ENCODE measurements around the gene USP5.
"Not testable (repeated sequence)": the region's sequence is repeated elsewhere in the genome, so short reads cannot be mapped to it uniquely, and the experiment has no call there.

The USP5 gene

GRCh38 chr12:6867413-6868210, 15.7 kb downstream of the USP5 start, which contains the start of gene TPI1:
TPI1 (plus strand) TSS chr12:6867531; CDS start chr12:6867567, 36 bp downstream.
- peak; percentile 81 for DNase-seq

- DNase-seq: peak; percentile 21
These were observed 16.5 kb downstream of the USP5 start for GRCh38 chr12:6868211-6869048.

- DNase-seq: peak; percentile 61
These were observed 17.4 kb downstream of the USP5 start for GRCh38 chr12:6869049-6870021.

GRCh38 chr12:6870304-6870703, 18.4 kb downstream of the USP5 start:
- DNase-seq: not testable (repeated sequence)

- peak; percentile 28 for DNase-seq
These were observed 19.4 kb downstream of the USP5 start for GRCh38 chr12:6871052-6871957.

GRCh38 chr12:6872073-6873048, 20.4 kb downstream of the USP5 start:
- peak; percentile 58 for DNase-seq

- DNase-seq: peak; percentile 91
These were observed 21.4 kb downstream of the USP5 start, which contains the start of gene SPSB2 for GRCh38 chr12:6873094-6874014. SPSB2 (minus strand) TSS chr12:6873303; CDS start chr12:6872901, 402 bp downstream.

- not testable (repeated sequence) for DNase-seq
These were observed 22.0 kb downstream of the USP5 start for GRCh38 chr12:6874015-6874368.

- DNase-seq: not testable (repeated sequence)
These were observed 27.9 kb downstream of the USP5 start for GRCh38 chr12:6879824-6880223.

- DNase-seq: no peak
These were observed 31.3 kb downstream of the USP5 start for GRCh38 chr12:6883252-6883651.

GRCh38 chr12:6883683-6884082, 31.7 kb downstream of the USP5 start:
- DNase-seq: no peak

GRCh38 chr12:6884539-6884938, 32.6 kb downstream of the USP5 start:
- DNase-seq: no peak

GRCh38 chr12:6886206-6886999, 34.5 kb downstream of the USP5 start:
- DNase-seq: not testable (repeated sequence)

GRCh38 chr12:6887460-6887859, 35.5 kb downstream of the USP5 start:
- DNase-seq: no peak

GRCh38 chr12:6888360-6888759, 36.4 kb downstream of the USP5 start:
- DNase-seq: no peak

- not testable (repeated sequence) for DNase-seq
These were observed 36.8 kb downstream of the USP5 start for GRCh38 chr12:6888794-6889193.

- DNase-seq: not testable (repeated sequence)
These were observed 38.0 kb downstream of the USP5 start for GRCh38 chr12:6889775-6890573.
